HepG2 (cell line): Measurements from ENCODE around the gene ZNF804B. TPM values are rescaled to one million over a fixed set of nuclear protein-coding genes. Genes with fewer than 3 reads are reported as not detected.

ENCODE experiments used
- ATAC-seq: fragments of 200-7000 bp; cut with Tn5 transposase; 3 replicates; pipeline ENCODE4 v1.9.1; 2020; ENCODE audit warnings: mild to moderate bottlenecking, moderate library complexity
- BruUV-seq: library from RNA; stranded (reverse); fragments of 400-500 nt; replicated peaks from 2 replicates; lab custom pipeline; 2021; lab: Mats Ljungman, UMichigan
- CTCF ChIA-PET: fragments of 300-600 bp; formaldehyde crosslinking; extraction: SDS; loops from one replicate; lab custom pipeline; 2021; ENCODE audit warnings: low total read pairs, inconsistent platforms, low intra/inter-chr PET ratio; lab: Yijun Ruan, JAX
- POLR2A ChIA-PET: fragments of 350-600 bp; sonication (Branson Sonifier 250); formaldehyde crosslinking; loops from one replicate; lab custom pipeline; 2020; ENCODE audit warnings: antibody characterized with exemption, inconsistent platforms; lab: Yijun Ruan, JAX
- DNase-seq: peaks from one replicate; pipeline ENCODE4 v3.0.0-alpha.2; 2015; ENCODE audit warnings: low spot score
- FAIRE-seq: peaks from 3 replicates; lab custom pipeline; 2011; peaks lifted over from hg19 to GRCh38; lab: Jason Lieb, UNC
- H2AFZ ChIP-seq: one replicate; pipeline ENCODE4 v1.6.1; 2011; ENCODE audit warnings: low read length, inconsistent platforms
- H3K27ac ChIP-seq: fragments of 300-600 bp; 3 replicates; pipeline ENCODE4 v1.8.0; 2011; ENCODE audit warnings: mixed run types, mild to moderate bottlenecking, mixed read lengths, low read length, inconsistent platforms; ENCODE audit not compliant: insufficient read depth; ENCODE audit errors: extremely low read length
- H3K27me3 ChIP-seq, 2 experiments: fragments of 200-600 bp in 1 of 2; 2 replicates in 1 of 2; 3 replicates in 1 of 2; pipeline versions ENCODE4 v1.6.0 to v1.8.0; 2011; ENCODE audit warnings: low read length in 2 of 2, mild to moderate bottlenecking in 2 of 2, moderate library complexity in 2 of 2, inconsistent platforms in 1 of 2; ENCODE audit not compliant: insufficient read depth in 2 of 2, control insufficient read depth in 1 of 2
- H3K36me3 ChIP-seq, 2 experiments: fragments of 200-600 bp in 1 of 2; replicated peaks in 1 of 2; 2 replicates in 1 of 2; 3 replicates in 1 of 2; pipeline versions ENCODE4 v1.5.1 to v1.8.0; 2011; ENCODE audit warnings: low read length in 2 of 2, inconsistent platforms in 1 of 2; ENCODE audit not compliant: insufficient read depth in 2 of 2, control insufficient read depth in 1 of 2
- H3K4me1 ChIP-seq: 2 replicates; pipeline ENCODE4 v1.5.1; 2012; ENCODE audit warnings: low read length, inconsistent platforms; ENCODE audit not compliant: insufficient read depth
- H3K4me2 ChIP-seq: 2 replicates; pipeline ENCODE4 v1.6.0; 2011; ENCODE audit warnings: low read depth, low read length, inconsistent platforms
- H3K4me3 ChIP-seq, 3 experiments: fragments of 200-600 bp in 1 of 3; sonication (generic), shearing (Covaris generic) in 1 of 3; replicated peaks in 1 of 3; 2 replicates each; pipeline ENCODE4 v1.5.1; 2011 to 2016; ENCODE audit warnings: low read length in 3 of 3, inconsistent platforms in 2 of 3, low read depth in 2 of 3, mild to moderate bottlenecking in 2 of 3, control low read depth in 1 of 3, mixed read lengths in 1 of 3; ENCODE audit not compliant: insufficient read depth in 1 of 3
- H3K79me2 ChIP-seq: one replicate; pipeline ENCODE4 v1.6.1; 2011; ENCODE audit warnings: low read length, inconsistent platforms; ENCODE audit not compliant: insufficient read depth
- H3K9ac ChIP-seq: 2 replicates; pipeline ENCODE4 v1.6.0; 2011; ENCODE audit warnings: mild to moderate bottlenecking, low read depth, low read length, inconsistent platforms; ENCODE audit not compliant: insufficient read depth
- H3K9me3 ChIP-seq: 2 replicates; pipeline ENCODE4 v1.5.1; 2012; ENCODE audit warnings: mild to moderate bottlenecking, low read length
- H4K20me1 ChIP-seq: 2 replicates; pipeline ENCODE4 v1.6.0; 2011; ENCODE audit warnings: inconsistent platforms, mild to moderate bottlenecking, low read length, moderate library complexity; ENCODE audit not compliant: insufficient read depth
- HNRNPLL ChIP-seq: fragments of 200-400 bp; formaldehyde crosslinking; IDR thresholded peaks from 2 replicates; pipeline ENCODE4 v1.6.1; 2017; ENCODE audit warnings: mild to moderate bottlenecking, low read depth, low read length; ENCODE audit not compliant: poor library complexity, severe bottlenecking
- U2AF1 ChIP-seq: fragments of 200-400 bp; formaldehyde crosslinking; optimal IDR thresholded peaks from 2 replicates; pipeline ENCODE3; 2017; ENCODE audit warnings: mild to moderate bottlenecking, low read depth, low read length
- ZC3H13 ChIP-seq: sonication (generic); formaldehyde crosslinking; IDR thresholded peaks from 2 replicates; pipeline ENCODE4 v1.8.1; 2023; ENCODE audit warnings: mild to moderate bottlenecking, missing genetic modification reagents, moderate library complexity
- ZNF468 ChIP-seq: sonication (generic); formaldehyde crosslinking; IDR thresholded peaks from 2 replicates; pipeline ENCODE4 v1.8.0; 2022; ENCODE audit warnings: mild to moderate bottlenecking, moderate library complexity, missing genetic modification reagents
- in situ Hi-C: cut with HindIII; loops from 2 replicates; pipeline ENCODE4 v1.10.0; 2017; ENCODE audit warnings: low pct_unique_long_range_greater_than_20kb; ENCODE audit not compliant: extremely low pct_ligation_motif_present
- intact Hi-C: fragments of 100-400 bp; cut with micrococcal nuclease; formaldehyde crosslinking; loops from one replicate; pipeline ENCODE4 v1.10.0; 2022; ENCODE audit not compliant: unreplicated experiment
- polyA plus RNA-seq, 8 experiments: library from polyadenylated mRNA; depleted of rRNA in 3 of 8; stranded (reverse) in 7 of 8; unstranded in 1 of 8; fragments of >200 nt; fragmentation: Illumina TruSeq in 4 of 8; extraction: Trizol in 4 of 8; gene quantifications; 2 replicates each; pipeline versions ENCODE4 v1.2.1 to v1.2.3, GENCODE V29; 2011 to 2016; ENCODE audit warnings: low read depth in 4 of 8, missing spikeins in 1 of 8, mixed read lengths in 1 of 8; ENCODE audit not compliant: insufficient read depth in 1 of 8
- total RNA-seq, 5 experiments: library from RNA; depleted of rRNA; stranded (reverse); fragments of >200 nt; fragmentation: Illumina TruSeq; extraction: Trizol; gene quantifications; 2 replicates each; pipeline ENCODE4 v1.2.3, GENCODE V29; 2016; ENCODE audit warnings: low read depth in 1 of 5
- TF ChIP-seq, protein P1 (sequence below): sonication (generic); formaldehyde crosslinking; IDR thresholded peaks from 2 replicates; pipeline ENCODE4 v1.4.0; 2020; ENCODE audit warnings: missing genetic modification reagents
- TF ChIP-seq, protein P2 (sequence below): sonication (generic); formaldehyde crosslinking; IDR thresholded peaks from 2 replicates; pipeline ENCODE4 v1.8.0; 2022; ENCODE audit warnings: mild to moderate bottlenecking, missing genetic modification reagents
- TF ChIP-seq, protein P3 (sequence below): sonication (generic); formaldehyde crosslinking; IDR thresholded peaks from 2 replicates; pipeline ENCODE4 v1.5.1; 2020; ENCODE audit warnings: missing genetic modification reagents, mild to moderate bottlenecking, borderline replicate concordance

ZNF804B gene
- total and polyA plus RNA-seq, 2 of the 13 experiments (the other 11 are each of a cell fraction or from before 2014, with no cell fraction given), result not detected

DNA sequence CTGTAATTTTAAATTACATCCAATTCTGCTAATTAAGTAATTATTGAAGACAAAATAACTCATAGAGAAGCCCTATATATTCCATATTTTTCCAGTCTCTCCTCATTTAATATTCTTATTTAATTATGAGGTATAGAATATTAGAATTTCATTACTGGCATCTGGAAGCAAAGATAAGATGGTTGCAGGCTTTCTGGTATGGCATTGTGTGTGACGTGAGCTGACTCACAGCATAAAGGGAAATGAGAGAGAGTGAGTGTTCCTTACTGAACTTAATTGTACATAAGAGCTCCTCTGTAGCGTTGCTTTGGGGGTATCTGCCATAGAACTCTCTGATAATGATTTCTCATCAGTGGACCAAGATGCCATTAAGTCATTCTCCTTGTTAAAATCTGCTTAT is 163.4 kb downstream of the ZNF804B start (continued):
- TF ChIP-seq, protein P1, sequence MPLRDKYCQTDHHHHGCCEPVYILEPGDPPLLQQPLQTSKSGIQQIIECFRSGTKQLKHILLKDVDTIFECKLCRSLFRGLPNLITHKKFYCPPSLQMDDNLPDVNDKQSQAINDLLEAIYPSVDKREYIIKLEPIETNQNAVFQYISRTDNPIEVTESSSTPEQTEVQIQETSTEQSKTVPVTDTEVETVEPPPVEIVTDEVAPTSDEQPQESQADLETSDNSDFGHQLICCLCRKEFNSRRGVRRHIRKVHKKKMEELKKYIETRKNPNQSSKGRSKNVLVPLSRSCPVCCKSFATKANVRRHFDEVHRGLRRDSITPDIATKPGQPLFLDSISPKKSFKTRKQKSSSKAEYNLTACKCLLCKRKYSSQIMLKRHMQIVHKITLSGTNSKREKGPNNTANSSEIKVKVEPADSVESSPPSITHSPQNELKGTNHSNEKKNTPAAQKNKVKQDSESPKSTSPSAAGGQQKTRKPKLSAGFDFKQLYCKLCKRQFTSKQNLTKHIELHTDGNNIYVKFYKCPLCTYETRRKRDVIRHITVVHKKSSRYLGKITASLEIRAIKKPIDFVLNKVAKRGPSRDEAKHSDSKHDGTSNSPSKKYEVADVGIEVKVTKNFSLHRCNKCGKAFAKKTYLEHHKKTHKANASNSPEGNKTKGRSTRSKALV, result no peak
- TF ChIP-seq, protein P2, sequence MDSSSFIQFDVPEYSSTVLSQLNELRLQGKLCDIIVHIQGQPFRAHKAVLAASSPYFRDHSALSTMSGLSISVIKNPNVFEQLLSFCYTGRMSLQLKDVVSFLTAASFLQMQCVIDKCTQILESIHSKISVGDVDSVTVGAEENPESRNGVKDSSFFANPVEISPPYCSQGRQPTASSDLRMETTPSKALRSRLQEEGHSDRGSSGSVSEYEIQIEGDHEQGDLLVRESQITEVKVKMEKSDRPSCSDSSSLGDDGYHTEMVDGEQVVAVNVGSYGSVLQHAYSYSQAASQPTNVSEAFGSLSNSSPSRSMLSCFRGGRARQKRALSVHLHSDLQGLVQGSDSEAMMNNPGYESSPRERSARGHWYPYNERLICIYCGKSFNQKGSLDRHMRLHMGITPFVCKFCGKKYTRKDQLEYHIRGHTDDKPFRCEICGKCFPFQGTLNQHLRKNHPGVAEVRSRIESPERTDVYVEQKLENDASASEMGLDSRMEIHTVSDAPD (CRISPR knock-in tag), result no peak
- TF ChIP-seq U2AF1, result no peak

DNA sequence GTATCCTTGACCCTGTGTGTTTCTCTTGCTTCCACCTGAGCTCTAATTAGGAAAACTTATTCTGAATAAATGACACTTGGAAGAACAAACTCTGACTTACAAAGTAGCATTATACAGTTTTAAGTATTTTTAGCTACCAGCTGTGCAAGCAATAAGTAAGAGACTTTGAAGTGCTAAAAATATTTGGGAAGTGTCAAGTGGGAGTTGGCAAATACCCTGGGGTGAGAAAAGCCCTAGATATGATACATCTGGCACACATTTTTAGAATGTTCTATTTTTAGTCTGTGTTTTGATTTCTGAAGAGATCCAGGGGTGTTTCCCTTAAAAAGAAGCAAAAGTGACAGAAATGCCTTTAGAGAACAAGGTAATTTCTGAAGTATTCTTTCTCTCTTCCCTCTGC is 168.8 kb downstream of the ZNF804B start:
- H3K79me2 ChIP-seq, result no peaks in the 10 kb centered on the region
- H3K4me3 ChIP-seq, result no peak overlapping the region
- no TSS peak for BruUV-seq
- H3K9me3 ChIP-seq, result no peaks in the 10 kb centered on the region
- H3K27ac ChIP-seq, result no peak overlapping the region
- intact Hi-C loops (no loop called here), in situ Hi-C loops (no loop called here)
- H2AFZ ChIP-seq, result no peak overlapping the region
- no peaks in the 10 kb centered on the region for H3K27me3 ChIP-seq
- ChIA-PET POLR2A (no interaction called here), CTCF (no interaction called here)
- H4K20me1 ChIP-seq, result no peaks in the 10 kb centered on the region
- no peaks in the 10 kb centered on the region for H3K4me1 ChIP-seq
- FAIRE-seq (no peak), ATAC-seq (no peak), DNase-seq (no peak)
- no peaks in the 10 kb centered on the region for H3K36me3 ChIP-seq
- no peak overlapping the region for H3K4me2 ChIP-seq
- TF ChIP-seq ZC3H13 (no peak), ZNF468 (no peak), HNRNPLL (no peak)
- TF ChIP-seq, protein P3, sequence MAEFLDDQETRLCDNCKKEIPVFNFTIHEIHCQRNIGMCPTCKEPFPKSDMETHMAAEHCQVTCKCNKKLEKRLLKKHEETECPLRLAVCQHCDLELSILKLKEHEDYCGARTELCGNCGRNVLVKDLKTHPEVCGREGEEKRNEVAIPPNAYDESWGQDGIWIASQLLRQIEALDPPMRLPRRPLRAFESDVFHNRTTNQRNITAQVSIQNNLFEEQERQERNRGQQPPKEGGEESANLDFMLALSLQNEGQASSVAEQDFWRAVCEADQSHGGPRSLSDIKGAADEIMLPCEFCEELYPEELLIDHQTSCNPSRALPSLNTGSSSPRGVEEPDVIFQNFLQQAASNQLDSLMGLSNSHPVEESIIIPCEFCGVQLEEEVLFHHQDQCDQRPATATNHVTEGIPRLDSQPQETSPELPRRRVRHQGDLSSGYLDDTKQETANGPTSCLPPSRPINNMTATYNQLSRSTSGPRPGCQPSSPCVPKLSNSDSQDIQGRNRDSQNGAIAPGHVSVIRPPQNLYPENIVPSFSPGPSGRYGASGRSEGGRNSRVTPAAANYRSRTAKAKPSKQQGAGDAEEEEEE (CRISPR knock-in tag), result no peak
- no peak overlapping the region for H3K9ac ChIP-seq
